SKM-1 (cell line): ENCODE measurements around the gene SERF2.
A peak's percentile ranks its signal among the peaks of the same experiment; 100 is the strongest.
"Not testable (repeated sequence)": the region's sequence is repeated elsewhere in the genome, so short reads cannot be mapped to it uniquely, and the experiment has no call there.

Experiments
- DNase-seq: peaks from one replicate; lab custom pipeline; 2025; ENCODE audit not compliant: unreplicated experiment; lab: John Stamatoyannopoulos, UW

SERF2 gene

GRCh38 chr15:43793647-43794046 lies 1.5 kb downstream of the SERF2 start:
- no peak for DNase-seq

- no peak for DNase-seq
Measured at GRCh38 chr15:43794269-43795037, 2.3 kb downstream of the SERF2 start.

GRCh38 chr15:43795197-43795596 lies 3.1 kb downstream of the SERF2 start:
- DNase-seq: no peak

GRCh38 chr15:43795997-43796396 lies 3.9 kb downstream of the SERF2 start:
- no peak for DNase-seq

- no peak for DNase-seq
Measured at GRCh38 chr15:43796566-43796965, 4.4 kb downstream of the SERF2 start.

GRCh38 chr15:43799209-43799944 lies 7.3 kb downstream of the SERF2 start:
- DNase-seq: no peak

- no peak for DNase-seq
Measured at GRCh38 chr15:43799945-43800285, 7.8 kb downstream of the SERF2 start, which contains the start of gene SERINC4. Gene SERINC4 (minus strand): TSS chr15:43800220. CDS start chr15:43799986, 234 bp downstream.

GRCh38 chr15:43800286-43801141 lies 8.4 kb downstream of the SERF2 start, which contains the start of gene HYPK:
Gene HYPK (plus strand): TSS chr15:43800599. CDS start chr15:43800623, 24 bp downstream.
- peak; percentile 71 for DNase-seq

GRCh38 chr15:43802676-43803075 lies 10.6 kb downstream of the SERF2 start:
- DNase-seq: not testable (repeated sequence)

- no peak for DNase-seq
Measured at GRCh38 chr15:43808435-43808950, 16.4 kb downstream of the SERF2 start.

- no peak for DNase-seq
Measured at GRCh38 chr15:43808960-43809678, 17.0 kb downstream of the SERF2 start.

- DNase-seq: not testable (repeated sequence)
Measured at GRCh38 chr15:43815064-43815463, 22.9 kb downstream of the SERF2 start.

- no peak for DNase-seq
Measured at GRCh38 chr15:43821505-43821904, 29.4 kb downstream of the SERF2 start.

- DNase-seq: peak; percentile 95
Measured at GRCh38 chr15:43824302-43825246, 32.5 kb downstream of the SERF2 start, which contains the start of gene MFAP1. Gene MFAP1 (minus strand): TSS chr15:43824690. CDS start chr15:43824569, 121 bp downstream.

- DNase-seq: not testable (repeated sequence)
Measured at GRCh38 chr15:43825305-43825704, 33.2 kb downstream of the SERF2 start.

- DNase-seq: no peak
Measured at GRCh38 chr15:43826029-43826507, 33.9 kb downstream of the SERF2 start.

- DNase-seq: peak; percentile 93
Measured at GRCh38 chr15:43826508-43827341, 34.6 kb downstream of the SERF2 start, which contains the start of gene WDR76. Gene WDR76 (plus strand): TSS chr15:43827002. CDS start chr15:43827033, 31 bp downstream.

GRCh38 chr15:43828061-43828657 lies 36.0 kb downstream of the SERF2 start:
- DNase-seq: no peak
